ENCODE measurements around the gene TRAF3IP3.

DNA sequence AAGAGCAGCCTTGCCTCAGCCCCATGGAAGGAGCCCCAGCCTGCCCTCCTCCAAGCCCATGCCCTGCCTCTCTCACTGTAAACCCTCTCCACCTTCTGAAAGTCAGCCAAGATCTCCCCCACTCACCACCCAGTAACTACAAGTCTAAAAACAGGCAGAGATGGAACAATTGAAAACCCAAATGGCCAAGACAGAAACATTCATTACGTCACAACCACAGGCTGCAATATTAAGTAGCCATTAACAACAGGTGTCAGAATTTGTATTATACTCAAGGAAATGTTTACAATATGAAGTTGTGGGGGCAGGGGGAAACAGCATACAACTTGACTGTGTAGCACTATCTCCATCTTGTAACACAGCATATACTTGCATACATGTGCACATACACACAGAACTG lies 47.7 kb downstream of the TRAF3IP3 start:
- TF ChIP-seq, protein P1, sequence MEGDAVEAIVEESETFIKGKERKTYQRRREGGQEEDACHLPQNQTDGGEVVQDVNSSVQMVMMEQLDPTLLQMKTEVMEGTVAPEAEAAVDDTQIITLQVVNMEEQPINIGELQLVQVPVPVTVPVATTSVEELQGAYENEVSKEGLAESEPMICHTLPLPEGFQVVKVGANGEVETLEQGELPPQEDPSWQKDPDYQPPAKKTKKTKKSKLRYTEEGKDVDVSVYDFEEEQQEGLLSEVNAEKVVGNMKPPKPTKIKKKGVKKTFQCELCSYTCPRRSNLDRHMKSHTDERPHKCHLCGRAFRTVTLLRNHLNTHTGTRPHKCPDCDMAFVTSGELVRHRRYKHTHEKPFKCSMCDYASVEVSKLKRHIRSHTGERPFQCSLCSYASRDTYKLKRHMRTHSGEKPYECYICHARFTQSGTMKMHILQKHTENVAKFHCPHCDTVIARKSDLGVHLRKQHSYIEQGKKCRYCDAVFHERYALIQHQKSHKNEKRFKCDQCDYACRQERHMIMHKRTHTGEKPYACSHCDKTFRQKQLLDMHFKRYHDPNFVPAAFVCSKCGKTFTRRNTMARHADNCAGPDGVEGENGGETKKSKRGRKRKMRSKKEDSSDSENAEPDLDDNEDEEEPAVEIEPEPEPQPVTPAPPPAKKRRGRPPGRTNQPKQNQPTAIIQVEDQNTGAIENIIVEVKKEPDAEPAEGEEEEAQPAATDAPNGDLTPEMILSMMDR (IDR thresholded peaks at IDR 0.05), result no peak
- no peak for TF ChIP-seq EZH2 (IDR thresholded peaks at IDR 0.05; ENCODE audit: borderline replicate concordance, insufficient read depth, low read depth, low read length, poor library complexity, severe bottlenecking)
